Measurements from ENCODE around the gene IL5.
"Not testable (repeated sequence)": the region's sequence is repeated elsewhere in the genome, so short reads cannot be mapped to it uniquely, and the experiment has no call there.

Gene IL5

GRCh38 chr5:132526974-132527564 lies 16.3 kb downstream of the IL5 start:
- H3K9ac ChIP-seq (ENCODE audit: low read depth, low read length) = peak overlapping the region; percentile 18
- no peaks in the 10 kb centered on the region for H3K4me1 ChIP-seq (ENCODE audit: control insufficient read depth, insufficient read depth, low read length)
- H3K27me3 ChIP-seq (ENCODE audit: control insufficient read depth, insufficient read depth, low read length) = peaks cover 2% of the 10 kb centered on the region
- no peaks in the 10 kb centered on the region for H3K9me3 ChIP-seq (ENCODE audit: control insufficient read depth, insufficient read depth, low read length)
- no peak overlapping the region for H3K4me3 ChIP-seq (ENCODE audit: low read depth, low read length)
- H3K36me3 ChIP-seq (ENCODE audit: control insufficient read depth, insufficient read depth, low read length) = no peaks in the 10 kb centered on the region

GRCh38 chr5:132526290-132526973 lies 16.9 kb downstream of the IL5 start:
- Histone ChIP-seq H3K27me3 (ENCODE audit: control insufficient read depth, insufficient read depth, low read length) (peaks cover 2% of the 10 kb centered on the region), H3K4me3 (ENCODE audit: low read depth, low read length) (no peak overlapping the region), H3K9me3 (ENCODE audit: control insufficient read depth, insufficient read depth, low read length) (no peaks in the 10 kb centered on the region), H3K4me1 (ENCODE audit: control insufficient read depth, insufficient read depth, low read length) (no peaks in the 10 kb centered on the region), H3K9ac (ENCODE audit: low read depth, low read length) (peak overlapping the region; percentile 18), H3K36me3 (ENCODE audit: control insufficient read depth, insufficient read depth, low read length) (no peaks in the 10 kb centered on the region)

- H3K36me3 ChIP-seq (ENCODE audit: control insufficient read depth, insufficient read depth, low read length) = no peaks in the 10 kb centered on the region
- H3K4me3 ChIP-seq (ENCODE audit: low read depth, low read length) = no peak overlapping the region
- no peaks in the 10 kb centered on the region for H3K4me1 ChIP-seq (ENCODE audit: control insufficient read depth, insufficient read depth, low read length)
Measured at GRCh38 chr5:132525299-132525724, 18.0 kb downstream of the IL5 start.

GRCh38 chr5:132524877-132525276 lies 18.4 kb downstream of the IL5 start:
- not testable (repeated sequence) for H3K36me3 ChIP-seq (ENCODE audit: control insufficient read depth, insufficient read depth, low read length); H3K9me3 ChIP-seq (ENCODE audit: control insufficient read depth, insufficient read depth, low read length); H3K9ac ChIP-seq (ENCODE audit: low read depth, low read length); H3K4me3 ChIP-seq (ENCODE audit: low read depth, low read length); H3K27me3 ChIP-seq (ENCODE audit: control insufficient read depth, insufficient read depth, low read length); H3K4me1 ChIP-seq (ENCODE audit: control insufficient read depth, insufficient read depth, low read length)

More at GRCh38 chr5:132525299-132525724, 18.0 kb downstream of the IL5 start:
- H3K9ac ChIP-seq (ENCODE audit: low read depth, low read length) = no peak overlapping the region
- H3K27me3 ChIP-seq (ENCODE audit: control insufficient read depth, insufficient read depth, low read length) = peaks cover 2% of the 10 kb centered on the region
- no peaks in the 10 kb centered on the region for H3K9me3 ChIP-seq (ENCODE audit: control insufficient read depth, insufficient read depth, low read length)

GRCh38 chr5:132522067-132522466 lies 21.3 kb downstream of the IL5 start:
- H3K4me1 ChIP-seq (ENCODE audit: control insufficient read depth, insufficient read depth, low read length); H3K4me3 ChIP-seq (ENCODE audit: low read depth, low read length); H3K27me3 ChIP-seq (ENCODE audit: control insufficient read depth, insufficient read depth, low read length); H3K36me3 ChIP-seq (ENCODE audit: control insufficient read depth, insufficient read depth, low read length); H3K9ac ChIP-seq (ENCODE audit: low read depth, low read length); H3K9me3 ChIP-seq (ENCODE audit: control insufficient read depth, insufficient read depth, low read length): not testable (repeated sequence)

GRCh38 chr5:132513618-132514336 lies 29.5 kb downstream of the IL5 start:
- H3K9ac ChIP-seq (ENCODE audit: low read depth, low read length); H3K27me3 ChIP-seq (ENCODE audit: control insufficient read depth, insufficient read depth, low read length); H3K36me3 ChIP-seq (ENCODE audit: control insufficient read depth, insufficient read depth, low read length): not testable (repeated sequence)

GRCh38 chr5:132510076-132510475 lies 33.2 kb downstream of the IL5 start:
- Histone ChIP-seq H3K4me3 (ENCODE audit: low read depth, low read length) (no peak overlapping the region), H3K9ac (ENCODE audit: low read depth, low read length) (no peak overlapping the region), H3K36me3 (ENCODE audit: control insufficient read depth, insufficient read depth, low read length) (no peaks in the 10 kb centered on the region), H3K4me1 (ENCODE audit: control insufficient read depth, insufficient read depth, low read length) (no peaks in the 10 kb centered on the region), H3K27me3 (ENCODE audit: control insufficient read depth, insufficient read depth, low read length) (no peaks in the 10 kb centered on the region), H3K9me3 (ENCODE audit: control insufficient read depth, insufficient read depth, low read length) (no peaks in the 10 kb centered on the region)

More at GRCh38 chr5:132513618-132514336, 29.5 kb downstream of the IL5 start:
- not testable (repeated sequence) for H3K9me3 ChIP-seq (ENCODE audit: control insufficient read depth, insufficient read depth, low read length); H3K4me1 ChIP-seq (ENCODE audit: control insufficient read depth, insufficient read depth, low read length); H3K4me3 ChIP-seq (ENCODE audit: low read depth, low read length)

GRCh38 chr5:132506094-132506692 lies 37.1 kb downstream of the IL5 start:
- H3K4me3 ChIP-seq (ENCODE audit: low read depth, low read length) = no peak overlapping the region
- no peaks in the 10 kb centered on the region for H3K36me3 ChIP-seq (ENCODE audit: control insufficient read depth, insufficient read depth, low read length)
- H3K4me1 ChIP-seq (ENCODE audit: control insufficient read depth, insufficient read depth, low read length) = no peaks in the 10 kb centered on the region
- no peaks in the 10 kb centered on the region for H3K9me3 ChIP-seq (ENCODE audit: control insufficient read depth, insufficient read depth, low read length)
- H3K27me3 ChIP-seq (ENCODE audit: control insufficient read depth, insufficient read depth, low read length) = no peaks in the 10 kb centered on the region
- H3K9ac ChIP-seq (ENCODE audit: low read depth, low read length) = no peak overlapping the region

- Histone ChIP-seq H3K36me3 (ENCODE audit: control insufficient read depth, insufficient read depth, low read length) (no peaks in the 10 kb centered on the region), H3K4me3 (ENCODE audit: low read depth, low read length) (no peak overlapping the region), H3K4me1 (ENCODE audit: control insufficient read depth, insufficient read depth, low read length) (peaks cover under 1% of the 10 kb centered on the region), H3K9me3 (ENCODE audit: control insufficient read depth, insufficient read depth, low read length) (no peaks in the 10 kb centered on the region), H3K9ac (ENCODE audit: low read depth, low read length) (no peak overlapping the region), H3K27me3 (ENCODE audit: control insufficient read depth, insufficient read depth, low read length) (no peaks in the 10 kb centered on the region)
Measured at GRCh38 chr5:132505641-132506040, 37.7 kb downstream of the IL5 start.

- Histone ChIP-seq H3K4me3 (ENCODE audit: low read depth, low read length) (no peak overlapping the region), H3K27me3 (ENCODE audit: control insufficient read depth, insufficient read depth, low read length) (no peaks in the 10 kb centered on the region), H3K9me3 (ENCODE audit: control insufficient read depth, insufficient read depth, low read length) (no peaks in the 10 kb centered on the region), H3K36me3 (ENCODE audit: control insufficient read depth, insufficient read depth, low read length) (no peaks in the 10 kb centered on the region), H3K4me1 (ENCODE audit: control insufficient read depth, insufficient read depth, low read length) (peaks cover 3% of the 10 kb centered on the region), H3K9ac (ENCODE audit: low read depth, low read length) (no peak overlapping the region)
Measured at GRCh38 chr5:132504746-132505145, 38.6 kb downstream of the IL5 start.

- no peak overlapping the region for H3K9ac ChIP-seq (ENCODE audit: low read depth, low read length)
- no peaks in the 10 kb centered on the region for H3K9me3 ChIP-seq (ENCODE audit: control insufficient read depth, insufficient read depth, low read length)
- no peaks in the 10 kb centered on the region for H3K36me3 ChIP-seq (ENCODE audit: control insufficient read depth, insufficient read depth, low read length)
- no peaks in the 10 kb centered on the region for H3K27me3 ChIP-seq (ENCODE audit: control insufficient read depth, insufficient read depth, low read length)
- H3K4me3 ChIP-seq (ENCODE audit: low read depth, low read length) = no peak overlapping the region
- H3K4me1 ChIP-seq (ENCODE audit: control insufficient read depth, insufficient read depth, low read length) = peaks cover 3% of the 10 kb centered on the region
Measured at GRCh38 chr5:132503244-132503643, 40.1 kb downstream of the IL5 start.
